Hepatocyte (in vitro differentiated cells): ENCODE measurements around the gene MINDY4B. TPM values are rescaled to one million over a fixed set of nuclear protein-coding genes. Genes with fewer than 3 reads are reported as not detected.

Source experiments
- DNase-seq: peaks from one replicate; pipeline ENCODE4 v3.0.0-alpha.2; 2016; ENCODE audit warnings: low spot score
- H2AFZ ChIP-seq: fragments of 200-600 bp; sonication (generic); 2 replicates; pipeline ENCODE4 v1.6.0; 2016; ENCODE audit warnings: antibody characterized with exemption, mild to moderate bottlenecking
- H3K27ac ChIP-seq: fragments of 200-600 bp; sonication (generic); 2 replicates; pipeline ENCODE4 v1.5.1; 2016; ENCODE audit warnings: mild to moderate bottlenecking
- H3K27me3 ChIP-seq: fragments of 200-600 bp; sonication (generic); 2 replicates; pipeline ENCODE4 v1.6.1; 2016
- H3K36me3 ChIP-seq: fragments of 200-600 bp; sonication (generic); replicated peaks from 2 replicates; pipeline ENCODE4 v1.5.1; 2016; ENCODE audit warnings: low read depth; ENCODE audit not compliant: insufficient read depth
- H3K4me1 ChIP-seq: fragments of 200-600 bp; sonication (generic); 2 replicates; pipeline ENCODE4 v1.5.1; 2016; ENCODE audit warnings: mild to moderate bottlenecking, moderate library complexity; ENCODE audit not compliant: insufficient read depth
- H3K4me2 ChIP-seq: fragments of 200-600 bp; sonication (generic); 2 replicates; pipeline ENCODE4 v1.6.0; 2016
- H3K4me3 ChIP-seq: fragments of 200-600 bp; sonication (generic); 2 replicates; pipeline ENCODE4 v1.5.1; 2016; ENCODE audit warnings: mild to moderate bottlenecking
- H3K79me2 ChIP-seq: fragments of 200-600 bp; sonication (generic); 2 replicates; pipeline ENCODE4 v1.6.0; 2017; ENCODE audit warnings: mild to moderate bottlenecking
- H3K9me2 ChIP-seq: fragments of 200-600 bp; sonication (generic); replicated peaks from 2 replicates; pipeline ENCODE4 v1.6.0; 2017; ENCODE audit warnings: mild to moderate bottlenecking; ENCODE audit not compliant: insufficient read depth
- H3K9me3 ChIP-seq: fragments of 200-600 bp; sonication (generic); 2 replicates; pipeline ENCODE4 v1.5.1; 2016; ENCODE audit warnings: low read depth, mild to moderate bottlenecking
- H4K20me1 ChIP-seq: fragments of 200-600 bp; sonication (generic); 2 replicates; pipeline ENCODE4 v1.6.0; 2016; ENCODE audit warnings: mild to moderate bottlenecking; ENCODE audit not compliant: insufficient read depth, poor library complexity, severe bottlenecking
- EZH2 ChIP-seq: fragments of 200-600 bp; sonication (generic); IDR thresholded peaks from 2 replicates; pipeline ENCODE4 v1.6.1; 2016; ENCODE audit warnings: antibody characterized with exemption, mild to moderate bottlenecking, borderline replicate concordance
- EZH2phosphoT487 ChIP-seq: fragments of 200-600 bp; sonication (generic); IDR thresholded peaks from one replicate; pipeline ENCODE4 v1.6.1; 2018; ENCODE audit warnings: antibody characterized with exemption, mild to moderate bottlenecking, low read depth, moderate library complexity; ENCODE audit not compliant: unreplicated experiment, severe bottlenecking
- WGBS: methylation state at CpG from one replicate; pipeline ENCODE4 v1.1.6; 2016; ENCODE audit warnings: low lambda C conversion rate; ENCODE audit errors: missing lambda C conversion rate; 5-methylcytosine and 5-hydroxymethylcytosine counted together
- polyA plus RNA-seq: library from polyadenylated mRNA; unstranded; fragments of >200 nt; fragmentation: Nextera tagmentation; extraction: Ambion mirVana; gene quantifications from 2 replicates; pipeline ENCODE4 v1.2.1, GENCODE V29; 2016
- total RNA-seq: library from RNA; depleted of rRNA; stranded (reverse); fragments of >200 nt; gene quantifications from 2 replicates; pipeline ENCODE4 v1.2.3, GENCODE V29; 2014
- TF ChIP-seq, protein P1 (sequence below): fragments of 200-600 bp; sonication (generic); IDR thresholded peaks from 2 replicates; pipeline ENCODE4 v1.5.1; 2016; ENCODE audit warnings: antibody characterized with exemption, mild to moderate bottlenecking; ENCODE audit not compliant: poor library complexity

The MINDY4B gene
- total and polyA plus RNA-seq, 2 experiments from 2014 or later, result not detected

DNA sequence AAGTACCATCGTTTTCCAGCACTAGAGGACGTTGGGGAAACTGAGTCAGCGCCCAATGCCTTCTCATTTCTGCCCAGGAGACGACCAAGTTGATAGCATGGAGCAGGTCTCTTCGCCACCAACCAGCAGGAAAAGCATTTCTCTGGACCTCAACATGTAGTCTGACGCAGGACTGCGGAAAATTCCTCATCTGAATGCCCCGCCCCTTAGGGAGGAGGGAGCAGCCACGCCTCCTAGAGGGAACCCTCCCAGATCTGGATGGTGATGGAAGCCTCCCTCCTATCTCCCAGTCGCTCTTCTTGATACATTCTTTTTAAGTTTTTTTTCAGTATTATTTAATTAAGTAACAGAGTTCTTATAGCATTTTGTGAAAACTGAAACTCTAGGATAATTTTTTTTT, 17.4 kb upstream of the MINDY4B start:
- peaks cover 4% of the 10 kb centered on the region for H3K27me3 ChIP-seq
- H2AFZ ChIP-seq, result no peak overlapping the region
- H3K79me2 ChIP-seq, result no peaks in the 10 kb centered on the region
- no peaks in the 10 kb centered on the region for H3K9me3 ChIP-seq
- H3K36me3 ChIP-seq, result no peaks in the 10 kb centered on the region
- no peak for DNase-seq
- no peaks in the 10 kb centered on the region for H3K9me2 ChIP-seq
- H3K4me1 ChIP-seq, result no peaks in the 10 kb centered on the region
- no peak for TF ChIP-seq EZH2
- TF ChIP-seq, protein P1, sequence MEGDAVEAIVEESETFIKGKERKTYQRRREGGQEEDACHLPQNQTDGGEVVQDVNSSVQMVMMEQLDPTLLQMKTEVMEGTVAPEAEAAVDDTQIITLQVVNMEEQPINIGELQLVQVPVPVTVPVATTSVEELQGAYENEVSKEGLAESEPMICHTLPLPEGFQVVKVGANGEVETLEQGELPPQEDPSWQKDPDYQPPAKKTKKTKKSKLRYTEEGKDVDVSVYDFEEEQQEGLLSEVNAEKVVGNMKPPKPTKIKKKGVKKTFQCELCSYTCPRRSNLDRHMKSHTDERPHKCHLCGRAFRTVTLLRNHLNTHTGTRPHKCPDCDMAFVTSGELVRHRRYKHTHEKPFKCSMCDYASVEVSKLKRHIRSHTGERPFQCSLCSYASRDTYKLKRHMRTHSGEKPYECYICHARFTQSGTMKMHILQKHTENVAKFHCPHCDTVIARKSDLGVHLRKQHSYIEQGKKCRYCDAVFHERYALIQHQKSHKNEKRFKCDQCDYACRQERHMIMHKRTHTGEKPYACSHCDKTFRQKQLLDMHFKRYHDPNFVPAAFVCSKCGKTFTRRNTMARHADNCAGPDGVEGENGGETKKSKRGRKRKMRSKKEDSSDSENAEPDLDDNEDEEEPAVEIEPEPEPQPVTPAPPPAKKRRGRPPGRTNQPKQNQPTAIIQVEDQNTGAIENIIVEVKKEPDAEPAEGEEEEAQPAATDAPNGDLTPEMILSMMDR, result no peak
- no peak for TF ChIP-seq EZH2phosphoT487
- 69% methylated on average over 10 of the region's 10 CpGs for WGBS
- no peak overlapping the region for H3K4me2 ChIP-seq
- H3K27ac ChIP-seq, result no peak overlapping the region
- H4K20me1 ChIP-seq, result no peaks in the 10 kb centered on the region
- no peak overlapping the region for H3K4me3 ChIP-seq

DNA sequence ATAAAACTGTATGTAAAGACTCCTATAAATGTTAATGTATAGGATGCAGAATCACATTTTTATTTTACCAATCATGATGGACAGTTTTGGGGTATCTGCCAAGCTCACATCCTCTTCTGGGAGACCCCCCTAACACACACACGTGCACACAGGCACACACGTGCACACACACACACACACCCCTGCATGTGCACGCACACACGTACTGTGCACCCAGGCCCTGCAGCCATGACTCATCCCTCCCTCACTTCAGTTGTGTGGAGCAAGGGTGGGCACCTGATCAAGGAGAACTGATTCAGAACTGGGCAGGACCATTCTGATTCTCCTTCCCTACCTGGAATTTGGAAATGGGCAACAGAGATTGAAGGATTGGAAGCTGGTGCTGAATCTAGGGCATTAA, 16.0 kb upstream of the MINDY4B start:
- no peak overlapping the region for H3K4me2 ChIP-seq
- H3K4me3 ChIP-seq, result no peak overlapping the region
- H3K9me3 ChIP-seq, result no peaks in the 10 kb centered on the region
- DNase-seq, result no peak
- no peak overlapping the region for H3K27ac ChIP-seq
- peaks cover 4% of the 10 kb centered on the region for H3K27me3 ChIP-seq
- no peaks in the 10 kb centered on the region for H3K36me3 ChIP-seq
- WGBS, result 94% methylated on average over 4 of the region's 4 CpGs
- TF ChIP-seq, protein P1, result no peak
- no peak for TF ChIP-seq EZH2phosphoT487
- no peak for TF ChIP-seq EZH2
- H3K9me2 ChIP-seq, result no peaks in the 10 kb centered on the region
- H2AFZ ChIP-seq, result no peak overlapping the region
- H4K20me1 ChIP-seq, result no peaks in the 10 kb centered on the region
- no peaks in the 10 kb centered on the region for H3K4me1 ChIP-seq
- no peaks in the 10 kb centered on the region for H3K79me2 ChIP-seq

DNA sequence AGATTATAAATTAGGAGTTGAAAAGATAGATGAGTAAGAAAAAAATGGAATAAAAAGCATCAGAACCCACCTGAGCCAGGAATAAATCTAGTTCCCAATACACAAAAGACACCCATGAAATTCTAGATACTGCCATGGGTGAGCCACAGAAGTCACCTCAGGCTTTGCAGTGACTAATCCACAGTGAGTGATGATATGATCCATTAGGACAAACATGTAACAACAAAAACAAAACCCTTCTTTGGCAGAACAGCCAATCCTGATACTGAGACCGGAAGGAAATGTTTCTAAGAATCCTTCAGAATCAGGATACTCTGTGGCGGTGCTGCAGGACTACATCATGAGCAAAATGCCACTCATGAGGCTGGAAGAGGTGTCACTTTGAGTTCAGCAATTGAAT, 15.0 kb upstream of the MINDY4B start:
- no peaks in the 10 kb centered on the region for H3K4me1 ChIP-seq
- H3K27ac ChIP-seq, result no peak overlapping the region
- H3K9me3 ChIP-seq, result no peaks in the 10 kb centered on the region
- no peaks in the 10 kb centered on the region for H3K79me2 ChIP-seq
- DNase-seq, result no peak
- TF ChIP-seq EZH2phosphoT487, result no peak
- TF ChIP-seq, protein P1, result no peak
- no peak for TF ChIP-seq EZH2
- H3K9me2 ChIP-seq, result no peaks in the 10 kb centered on the region
- no peak overlapping the region for H3K4me2 ChIP-seq
- WGBS, result 96% methylated on average over 2 of the region's 2 CpGs
- H3K36me3 ChIP-seq, result no peaks in the 10 kb centered on the region
- no peaks in the 10 kb centered on the region for H4K20me1 ChIP-seq
- peaks cover 4% of the 10 kb centered on the region for H3K27me3 ChIP-seq
- H2AFZ ChIP-seq, result no peak overlapping the region
- H3K4me3 ChIP-seq, result no peak overlapping the region

DNA sequence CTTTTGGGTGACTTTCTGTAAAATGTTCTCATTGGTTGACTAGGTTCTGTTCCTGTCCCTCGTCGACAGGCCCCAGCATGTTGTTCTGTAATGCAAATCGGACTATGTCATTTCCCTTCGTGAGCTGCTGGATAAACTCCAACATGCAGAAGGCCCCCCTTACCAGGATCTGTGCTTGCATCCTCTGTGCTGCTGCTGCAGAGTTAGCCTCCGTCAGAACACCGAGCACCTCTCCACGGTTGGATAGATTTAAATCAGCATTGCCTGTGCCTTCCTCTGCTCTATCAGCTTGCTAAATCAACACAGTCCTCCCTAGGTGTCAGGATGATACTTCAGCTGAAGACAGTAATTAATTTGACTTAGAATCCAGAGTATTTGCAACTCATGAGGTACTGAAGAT, 12.7 kb upstream of the MINDY4B start:
- H3K27me3 ChIP-seq, result peaks cover 4% of the 10 kb centered on the region
- H3K4me2 ChIP-seq, result no peak overlapping the region
- no peak overlapping the region for H2AFZ ChIP-seq
- no peak overlapping the region for H3K27ac ChIP-seq
- no peak overlapping the region for H3K4me3 ChIP-seq
- no peaks in the 10 kb centered on the region for H3K79me2 ChIP-seq
- no peaks in the 10 kb centered on the region for H3K9me3 ChIP-seq
- TF ChIP-seq EZH2phosphoT487, result no peak
- TF ChIP-seq EZH2, result no peak
- TF ChIP-seq, protein P1, result no peak
- no peak for DNase-seq
- H4K20me1 ChIP-seq, result no peaks in the 10 kb centered on the region
- no peaks in the 10 kb centered on the region for H3K9me2 ChIP-seq
- H3K36me3 ChIP-seq, result no peaks in the 10 kb centered on the region
- H3K4me1 ChIP-seq, result no peaks in the 10 kb centered on the region
- WGBS, result 57% methylated on average over 7 of the region's 7 CpGs
